ENCODE results near the gene KCNC3.

Gene KCNC3

DNA sequence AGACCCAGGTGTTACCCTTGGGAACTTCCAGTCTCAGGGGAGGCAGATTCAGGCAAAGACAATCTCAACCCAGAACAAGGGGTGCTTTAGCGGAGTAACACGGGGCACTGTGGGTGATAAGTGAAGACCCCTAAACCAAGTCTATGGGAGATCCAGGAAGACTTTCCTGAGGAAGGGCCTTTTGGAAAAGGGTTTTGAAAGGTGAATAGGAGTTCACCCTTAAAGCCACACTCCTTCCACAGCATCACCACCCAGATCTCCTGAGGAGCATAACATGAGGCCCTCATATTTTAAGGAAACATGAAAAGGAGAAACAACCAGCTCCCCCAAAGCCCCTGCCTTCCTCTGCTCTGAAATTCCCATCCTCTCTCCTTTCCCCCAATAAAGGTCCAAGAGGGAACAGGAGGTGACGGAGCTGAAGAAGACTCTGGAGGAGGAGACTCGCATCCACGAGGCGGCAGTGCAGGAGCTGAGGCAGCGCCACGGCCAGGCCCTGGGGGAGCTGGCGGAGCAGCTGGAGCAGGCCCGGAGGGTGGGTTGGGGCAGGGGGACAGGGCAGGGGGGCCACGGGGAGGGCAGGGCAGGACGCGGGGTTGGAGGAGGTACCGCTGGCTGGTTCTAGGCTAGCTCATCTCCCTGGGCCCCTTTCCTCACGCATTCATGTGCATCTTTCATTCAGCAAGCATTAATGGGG, 52.7 kb downstream of the KCNC3 start:
- Histone ChIP-seq H3K4me1 (ENCODE audit: control insufficient read depth, insufficient read depth, low read length) (no peaks in the 10 kb centered on the region), H3K4me3 (ENCODE audit: low read length) (no peak overlapping the region), H3K9me3 (replicated peaks; ENCODE audit: low read length) (peaks cover 3% of the 10 kb centered on the region), H3K27me3 (ENCODE audit: control insufficient read depth, insufficient read depth, low read length) (no peaks in the 10 kb centered on the region), H3K36me3 (ENCODE audit: insufficient read depth, low read length) (no peaks in the 10 kb centered on the region), H3K4me2 (ENCODE audit: low read length) (no peak overlapping the region), H3K9ac (ENCODE audit: low read depth, low read length) (no peak overlapping the region)

DNA sequence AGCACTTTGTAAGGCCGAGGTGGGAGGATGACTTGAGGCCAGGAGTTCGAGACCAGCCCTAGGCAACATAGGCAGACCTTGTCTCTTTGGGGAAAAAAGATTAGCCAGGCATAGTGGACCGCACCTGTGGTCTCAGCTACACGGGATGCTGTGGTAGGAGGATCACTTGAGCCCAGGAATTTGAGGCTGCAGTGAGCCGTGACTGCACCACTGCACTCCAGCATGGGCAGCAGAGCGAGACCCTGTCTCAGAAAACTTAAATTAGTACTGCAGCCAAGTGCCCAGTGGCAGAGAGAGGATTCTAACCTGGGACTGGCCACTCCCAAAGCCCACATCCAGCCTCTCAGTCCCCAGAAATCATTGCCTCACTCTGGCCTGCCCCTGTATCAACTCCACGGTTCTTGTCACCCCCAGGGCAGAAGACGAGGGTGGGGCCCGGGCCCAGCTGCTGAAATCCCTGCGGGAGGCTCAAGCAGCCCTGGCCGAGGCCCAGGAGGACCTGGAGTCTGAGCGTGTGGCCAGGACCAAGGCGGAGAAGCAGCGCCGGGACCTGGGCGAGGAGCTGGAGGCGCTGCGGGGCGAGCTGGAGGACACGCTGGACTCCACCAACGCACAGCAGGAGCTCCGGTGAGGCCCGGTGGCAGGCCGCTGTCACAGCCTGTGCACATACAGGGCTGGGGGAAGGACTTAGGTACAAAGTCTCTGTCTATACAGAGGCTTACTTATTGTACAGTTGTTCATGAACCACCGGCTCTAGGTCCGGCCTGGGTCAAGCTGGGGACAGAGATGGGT, 53.4 kb downstream of the KCNC3 start:
- peaks cover 3% of the 10 kb centered on the region for H3K9me3 ChIP-seq (replicated peaks; ENCODE audit: low read length)
- H3K4me3 ChIP-seq (ENCODE audit: low read length) = no peak overlapping the region
- no peak overlapping the region for H3K9ac ChIP-seq (ENCODE audit: low read depth, low read length)
- H3K4me2 ChIP-seq (ENCODE audit: low read length) = no peak overlapping the region
- H3K4me1 ChIP-seq (ENCODE audit: control insufficient read depth, insufficient read depth, low read length) = no peaks in the 10 kb centered on the region
- no peaks in the 10 kb centered on the region for H3K27me3 ChIP-seq (ENCODE audit: control insufficient read depth, insufficient read depth, low read length)
- no peaks in the 10 kb centered on the region for H3K36me3 ChIP-seq (ENCODE audit: insufficient read depth, low read length)

DNA sequence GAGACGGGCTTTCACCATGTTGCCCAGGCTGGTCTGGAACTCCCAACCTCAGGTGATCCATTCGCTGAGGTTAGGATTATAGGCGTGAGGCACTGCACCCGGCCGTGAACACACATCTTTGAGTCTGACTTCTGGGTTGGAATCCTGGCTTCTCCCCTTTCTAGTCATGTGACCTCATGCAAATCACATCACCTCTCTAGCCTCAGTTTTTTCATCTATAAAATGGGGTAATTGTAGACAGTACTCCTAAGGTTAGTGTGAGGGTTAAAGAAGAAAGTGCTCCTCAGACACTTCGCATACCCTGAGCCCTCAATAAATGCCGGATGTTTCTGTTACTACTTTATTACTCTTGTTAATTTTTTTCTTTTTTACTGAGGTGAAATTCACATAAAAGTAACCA, 55.4 kb downstream of the KCNC3 start:
- Histone ChIP-seq H3K4me3 (ENCODE audit: low read length) (no peak overlapping the region), H3K4me1 (ENCODE audit: control insufficient read depth, insufficient read depth, low read length) (no peaks in the 10 kb centered on the region), H3K27me3 (ENCODE audit: control insufficient read depth, insufficient read depth, low read length) (no peaks in the 10 kb centered on the region), H3K4me2 (ENCODE audit: low read length) (no peak overlapping the region), H3K36me3 (ENCODE audit: insufficient read depth, low read length) (no peaks in the 10 kb centered on the region), H3K9me3 (replicated peaks; ENCODE audit: low read length) (peaks cover 3% of the 10 kb centered on the region), H3K9ac (ENCODE audit: low read depth, low read length) (no peak overlapping the region)

DNA sequence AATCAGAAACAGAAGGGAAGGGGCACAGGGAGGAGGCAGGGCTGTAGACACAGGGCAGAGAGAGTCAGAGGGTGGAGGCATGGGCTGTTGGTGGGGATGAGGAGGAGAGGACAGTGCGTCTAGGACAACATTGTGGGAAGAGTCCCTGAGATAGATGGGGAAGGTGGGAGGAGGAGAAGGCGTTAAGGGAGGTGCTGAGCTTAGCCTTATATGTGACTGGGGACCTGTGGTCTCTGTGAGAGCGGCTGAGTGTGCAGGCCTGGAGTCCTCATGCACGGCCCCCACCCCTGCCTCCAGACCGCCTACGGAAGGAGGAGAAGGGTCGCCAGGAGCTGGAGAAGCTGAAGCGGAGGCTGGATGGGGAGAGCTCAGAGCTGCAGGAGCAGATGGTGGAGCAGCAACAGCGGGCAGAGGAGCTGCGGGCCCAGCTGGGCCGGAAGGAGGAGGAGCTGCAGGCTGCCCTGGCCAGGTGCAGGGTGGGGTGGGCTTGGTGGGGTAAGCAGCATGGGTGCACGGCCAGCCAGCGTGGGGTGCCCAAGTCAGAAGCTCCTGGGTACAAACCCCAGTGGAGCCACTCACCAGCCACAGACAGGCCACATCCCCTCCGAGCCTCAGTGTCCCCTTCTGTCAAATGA, 56.8 kb downstream of the KCNC3 start:
- Histone ChIP-seq H3K36me3 (ENCODE audit: insufficient read depth, low read length) (no peaks in the 10 kb centered on the region), H3K9me3 (replicated peaks; ENCODE audit: low read length) (peaks cover 6% of the 10 kb centered on the region), H3K4me2 (ENCODE audit: low read length) (no peak overlapping the region), H3K9ac (ENCODE audit: low read depth, low read length) (no peak overlapping the region), H3K4me3 (ENCODE audit: low read length) (no peak overlapping the region), H3K27me3 (ENCODE audit: control insufficient read depth, insufficient read depth, low read length) (no peaks in the 10 kb centered on the region), H3K4me1 (ENCODE audit: control insufficient read depth, insufficient read depth, low read length) (no peaks in the 10 kb centered on the region)

DNA sequence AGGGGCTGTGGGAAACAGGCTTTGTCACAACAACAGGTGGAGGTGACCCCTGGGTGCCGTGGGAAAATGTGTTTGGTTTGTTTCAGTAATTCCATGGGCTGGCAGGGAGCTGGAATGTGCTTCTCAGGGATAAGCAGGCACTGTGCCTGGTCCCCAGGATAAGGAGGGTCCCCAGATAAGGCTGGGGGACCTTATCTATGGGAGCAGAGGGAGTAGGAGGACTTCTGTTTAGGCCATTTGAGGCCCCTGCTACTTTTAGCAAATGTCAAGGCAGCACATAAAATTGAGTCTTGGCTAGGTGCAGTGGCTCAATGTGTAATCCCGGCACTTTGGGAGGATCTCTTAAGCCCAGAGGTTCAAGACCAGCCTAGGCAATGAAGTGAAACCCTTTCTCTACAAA, 59.5 kb downstream of the KCNC3 start:
- Histone ChIP-seq H3K4me3 (ENCODE audit: low read length) (no peak overlapping the region), H3K4me2 (ENCODE audit: low read length) (no peak overlapping the region), H3K9ac (ENCODE audit: low read depth, low read length) (no peak overlapping the region), H3K9me3 (replicated peaks; ENCODE audit: low read length) (peaks cover 3% of the 10 kb centered on the region), H3K4me1 (ENCODE audit: control insufficient read depth, insufficient read depth, low read length) (no peaks in the 10 kb centered on the region), H3K36me3 (ENCODE audit: insufficient read depth, low read length) (no peaks in the 10 kb centered on the region), H3K27me3 (ENCODE audit: control insufficient read depth, insufficient read depth, low read length) (no peaks in the 10 kb centered on the region)

DNA sequence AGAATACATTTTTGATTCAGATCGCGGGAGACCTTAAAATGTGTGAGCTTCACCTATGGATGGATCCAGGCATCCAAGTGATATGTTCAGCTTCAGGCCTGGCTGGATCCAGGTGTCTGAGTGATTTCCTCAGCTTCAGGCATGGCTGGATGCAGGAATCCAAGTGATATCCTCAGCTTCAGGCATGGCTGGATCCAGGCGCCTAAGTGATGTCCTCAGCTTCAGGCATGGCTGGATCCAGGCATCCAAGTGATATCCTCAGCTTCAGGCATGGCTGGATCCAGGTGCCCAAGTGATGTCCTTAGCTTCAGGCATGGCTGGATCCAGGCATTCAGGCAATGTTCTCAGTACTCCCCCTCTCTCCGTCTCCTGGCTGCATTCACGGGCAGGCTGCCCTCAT, 60.7 kb downstream of the KCNC3 start:
- Histone ChIP-seq H3K9ac (ENCODE audit: low read depth, low read length) (no peak overlapping the region), H3K4me2 (ENCODE audit: low read length) (no peak overlapping the region), H3K4me1 (ENCODE audit: control insufficient read depth, insufficient read depth, low read length) (no peaks in the 10 kb centered on the region), H3K9me3 (replicated peaks; ENCODE audit: low read length) (peaks cover 3% of the 10 kb centered on the region), H3K4me3 (ENCODE audit: low read length) (no peak overlapping the region), H3K27me3 (ENCODE audit: control insufficient read depth, insufficient read depth, low read length) (no peaks in the 10 kb centered on the region), H3K36me3 (ENCODE audit: insufficient read depth, low read length) (no peaks in the 10 kb centered on the region)

DNA sequence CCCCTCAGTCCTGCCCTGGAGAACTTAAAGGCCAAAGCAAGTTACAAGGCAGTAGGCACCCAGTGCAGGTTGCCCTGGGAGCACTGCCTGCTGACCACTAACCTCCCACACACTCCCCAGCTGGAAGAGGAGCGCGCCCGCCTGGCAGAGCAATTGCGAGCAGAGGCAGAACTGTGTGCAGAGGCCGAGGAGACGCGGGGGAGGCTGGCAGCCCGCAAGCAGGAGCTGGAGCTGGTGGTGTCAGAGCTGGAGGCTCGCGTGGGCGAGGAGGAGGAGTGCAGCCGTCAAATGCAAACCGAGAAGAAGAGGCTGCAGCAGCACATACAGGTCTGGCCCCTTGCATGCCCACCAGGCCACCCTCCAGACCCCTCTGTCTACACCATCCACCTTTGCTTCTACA, 61.1 kb downstream of the KCNC3 start:
- Histone ChIP-seq H3K4me3 (ENCODE audit: low read length) (no peak overlapping the region), H3K4me1 (ENCODE audit: control insufficient read depth, insufficient read depth, low read length) (no peaks in the 10 kb centered on the region), H3K27me3 (ENCODE audit: control insufficient read depth, insufficient read depth, low read length) (no peaks in the 10 kb centered on the region), H3K36me3 (ENCODE audit: insufficient read depth, low read length) (no peaks in the 10 kb centered on the region), H3K9ac (ENCODE audit: low read depth, low read length) (no peak overlapping the region), H3K4me2 (ENCODE audit: low read length) (no peak overlapping the region), H3K9me3 (replicated peaks; ENCODE audit: low read length) (peaks cover 3% of the 10 kb centered on the region)

DNA sequence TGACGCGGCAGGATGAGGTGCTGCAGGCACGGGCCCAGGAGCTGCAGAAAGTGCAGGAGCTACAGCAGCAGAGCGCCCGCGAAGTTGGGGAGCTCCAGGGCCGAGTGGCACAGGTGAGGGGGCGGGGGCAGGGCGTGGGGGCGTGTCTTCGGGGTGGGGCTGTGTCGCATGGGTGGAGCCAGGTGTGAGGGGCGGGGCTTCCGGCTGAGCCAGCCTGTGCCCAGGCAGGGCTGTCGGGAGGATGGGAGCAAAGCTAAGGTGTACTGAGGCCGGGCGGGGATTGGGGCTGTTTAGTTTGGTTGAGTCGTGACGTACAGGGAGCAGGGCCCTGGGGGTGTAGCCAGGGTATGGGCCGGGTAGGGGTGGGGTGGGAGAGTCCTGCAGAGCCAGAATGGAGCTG, 62.3 kb downstream of the KCNC3 start:
- H3K27me3 ChIP-seq (ENCODE audit: control insufficient read depth, insufficient read depth, low read length) = no peaks in the 10 kb centered on the region

DNA sequence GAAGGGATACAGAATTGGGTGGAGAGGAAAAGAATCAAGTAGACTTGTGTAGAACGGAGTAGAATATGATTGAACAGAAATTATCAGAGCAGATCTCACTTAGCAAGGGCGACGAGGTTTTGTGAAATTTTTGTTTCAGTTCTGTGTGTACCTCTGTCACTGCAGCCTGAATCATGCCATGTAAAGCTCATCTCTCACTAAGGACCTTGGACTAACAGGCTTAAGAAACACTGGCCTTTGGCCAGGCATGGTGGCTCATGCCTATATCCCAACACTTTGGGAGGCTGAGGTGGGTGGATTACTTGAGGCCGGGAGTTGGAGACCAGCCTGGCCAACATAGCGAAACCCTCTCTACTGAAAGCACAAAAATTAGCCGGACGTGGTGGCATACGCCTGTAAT, 63.1 kb downstream of the KCNC3 start:
- Histone ChIP-seq H3K27me3 (ENCODE audit: control insufficient read depth, insufficient read depth, low read length) (no peaks in the 10 kb centered on the region), H3K4me1 (ENCODE audit: control insufficient read depth, insufficient read depth, low read length) (no peaks in the 10 kb centered on the region), H3K9ac (ENCODE audit: low read depth, low read length) (no peak overlapping the region), H3K4me2 (ENCODE audit: low read length) (no peak overlapping the region), H3K36me3 (ENCODE audit: insufficient read depth, low read length) (no peaks in the 10 kb centered on the region), H3K9me3 (replicated peaks; ENCODE audit: low read length) (peaks cover 3% of the 10 kb centered on the region), H3K4me3 (ENCODE audit: low read length) (no peak overlapping the region)

More for the DNA sequence above, 62.3 kb downstream of the KCNC3 start:
- H3K9me3 ChIP-seq (replicated peaks; ENCODE audit: low read length) = peaks cover 3% of the 10 kb centered on the region
- H3K4me2 ChIP-seq (ENCODE audit: low read length) = no peak overlapping the region
- no peak overlapping the region for H3K9ac ChIP-seq (ENCODE audit: low read depth, low read length)
- H3K4me3 ChIP-seq (ENCODE audit: low read length) = no peak overlapping the region
- no peaks in the 10 kb centered on the region for H3K36me3 ChIP-seq (ENCODE audit: insufficient read depth, low read length)
- H3K4me1 ChIP-seq (ENCODE audit: control insufficient read depth, insufficient read depth, low read length) = no peaks in the 10 kb centered on the region

DNA sequence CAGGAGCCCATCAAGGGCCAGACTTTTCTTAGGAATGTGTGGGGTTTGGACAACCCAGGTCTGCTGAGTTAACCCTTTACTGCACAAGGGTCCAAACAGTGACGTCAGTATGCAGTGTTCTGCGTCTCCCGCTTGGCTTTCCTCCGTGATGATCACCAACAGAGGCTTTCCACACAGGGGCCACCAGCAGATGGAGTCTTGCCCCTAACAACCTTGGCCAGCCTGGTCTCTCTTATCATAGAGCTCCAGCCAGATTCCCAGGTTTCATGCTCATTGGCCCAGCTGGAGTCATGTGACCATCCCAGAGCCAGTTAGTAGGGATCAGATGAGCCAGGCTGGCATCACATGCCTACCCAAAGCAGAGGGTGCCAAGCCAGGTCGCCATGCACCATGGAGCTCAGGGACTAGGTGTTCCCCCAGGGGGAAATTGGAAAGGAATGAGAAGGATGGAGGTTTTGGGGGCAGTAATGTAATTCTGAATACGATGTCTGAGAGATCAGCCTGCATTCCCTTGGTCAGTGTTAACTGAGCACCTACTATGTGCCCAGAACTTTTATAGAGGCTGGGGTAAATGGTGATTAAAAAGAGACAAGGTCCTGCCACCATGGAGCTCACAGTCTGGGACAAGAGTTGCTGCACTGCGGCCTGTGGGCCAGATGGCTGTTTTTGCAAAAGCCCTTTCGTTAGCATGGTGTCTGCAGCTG, 64.5 kb downstream of the KCNC3 start:
- H3K27me3 ChIP-seq (ENCODE audit: control insufficient read depth, insufficient read depth, low read length) = no peaks in the 10 kb centered on the region
- H3K9me3 ChIP-seq (replicated peaks; ENCODE audit: low read length) = peaks cover 5% of the 10 kb centered on the region
- no peak overlapping the region for H3K9ac ChIP-seq (ENCODE audit: low read depth, low read length)
- no peaks in the 10 kb centered on the region for H3K36me3 ChIP-seq (ENCODE audit: insufficient read depth, low read length)
- no peaks in the 10 kb centered on the region for H3K4me1 ChIP-seq (ENCODE audit: control insufficient read depth, insufficient read depth, low read length)
- H3K4me2 ChIP-seq (ENCODE audit: low read length) = no peak overlapping the region
- no peak overlapping the region for H3K4me3 ChIP-seq (ENCODE audit: low read length)

DNA sequence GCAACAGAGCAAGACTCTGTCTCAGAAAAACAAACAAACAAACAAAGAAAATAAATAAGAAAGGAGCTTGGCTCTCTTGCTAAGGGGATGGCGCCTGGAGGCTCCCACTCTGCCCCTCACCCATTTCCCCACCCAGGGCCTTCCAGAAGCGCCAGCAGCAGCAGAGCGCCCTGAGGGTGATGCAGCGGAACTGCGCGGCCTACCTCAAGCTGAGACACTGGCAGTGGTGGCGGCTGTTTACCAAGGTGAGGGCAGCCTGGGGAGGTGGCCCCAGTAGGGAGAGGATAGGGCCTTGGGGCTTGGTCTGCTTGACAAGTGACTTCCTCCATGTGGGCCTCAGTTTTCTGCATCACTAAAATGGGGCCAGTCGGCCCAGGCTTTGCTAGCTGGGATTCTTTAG, 66.0 kb downstream of the KCNC3 start:
- Histone ChIP-seq H3K36me3 (ENCODE audit: insufficient read depth, low read length) (no peaks in the 10 kb centered on the region), H3K27me3 (ENCODE audit: control insufficient read depth, insufficient read depth, low read length) (no peaks in the 10 kb centered on the region), H3K9ac (ENCODE audit: low read depth, low read length) (no peak overlapping the region), H3K4me1 (ENCODE audit: control insufficient read depth, insufficient read depth, low read length) (no peaks in the 10 kb centered on the region), H3K9me3 (replicated peaks; ENCODE audit: low read length) (peaks cover 9% of the 10 kb centered on the region), H3K4me2 (ENCODE audit: low read length) (no peak overlapping the region), H3K4me3 (ENCODE audit: low read length) (no peak overlapping the region)

Data from skeletal muscle satellite cell (primary cell).